GM12801 (cell line): ENCODE data around the gene PRKX.

Experiments used
- TF ChIP-seq, protein P1 (sequence below): IDR thresholded peaks from one replicate; pipeline ENCODE4 v1.5.1; 2011; ENCODE audit warnings: control low read depth; ENCODE audit not compliant: insufficient read length; ENCODE audit errors: extremely low read depth

PRKX gene

DNA sequence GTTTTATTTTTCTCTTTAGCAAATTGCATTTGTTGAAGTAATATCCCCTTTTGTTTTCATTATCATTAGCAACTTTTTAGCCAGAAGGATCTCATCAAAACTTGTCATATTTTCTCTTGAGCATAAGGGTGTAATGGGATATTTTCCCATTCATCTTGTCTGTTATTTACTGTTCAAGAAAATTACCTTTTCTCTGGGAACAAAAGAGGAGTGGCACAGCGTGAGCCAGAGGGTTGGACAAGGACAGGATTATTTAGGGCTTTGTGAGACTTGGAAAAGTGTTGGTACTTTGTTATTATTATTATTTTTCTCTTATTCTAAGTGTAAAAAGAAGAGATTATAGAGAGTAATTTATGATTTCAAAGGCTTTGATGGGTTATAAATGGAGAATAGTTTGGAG, 135.9 kb downstream of the PRKX start:
- TF ChIP-seq, protein P1, sequence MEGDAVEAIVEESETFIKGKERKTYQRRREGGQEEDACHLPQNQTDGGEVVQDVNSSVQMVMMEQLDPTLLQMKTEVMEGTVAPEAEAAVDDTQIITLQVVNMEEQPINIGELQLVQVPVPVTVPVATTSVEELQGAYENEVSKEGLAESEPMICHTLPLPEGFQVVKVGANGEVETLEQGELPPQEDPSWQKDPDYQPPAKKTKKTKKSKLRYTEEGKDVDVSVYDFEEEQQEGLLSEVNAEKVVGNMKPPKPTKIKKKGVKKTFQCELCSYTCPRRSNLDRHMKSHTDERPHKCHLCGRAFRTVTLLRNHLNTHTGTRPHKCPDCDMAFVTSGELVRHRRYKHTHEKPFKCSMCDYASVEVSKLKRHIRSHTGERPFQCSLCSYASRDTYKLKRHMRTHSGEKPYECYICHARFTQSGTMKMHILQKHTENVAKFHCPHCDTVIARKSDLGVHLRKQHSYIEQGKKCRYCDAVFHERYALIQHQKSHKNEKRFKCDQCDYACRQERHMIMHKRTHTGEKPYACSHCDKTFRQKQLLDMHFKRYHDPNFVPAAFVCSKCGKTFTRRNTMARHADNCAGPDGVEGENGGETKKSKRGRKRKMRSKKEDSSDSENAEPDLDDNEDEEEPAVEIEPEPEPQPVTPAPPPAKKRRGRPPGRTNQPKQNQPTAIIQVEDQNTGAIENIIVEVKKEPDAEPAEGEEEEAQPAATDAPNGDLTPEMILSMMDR, result no peak

DNA sequence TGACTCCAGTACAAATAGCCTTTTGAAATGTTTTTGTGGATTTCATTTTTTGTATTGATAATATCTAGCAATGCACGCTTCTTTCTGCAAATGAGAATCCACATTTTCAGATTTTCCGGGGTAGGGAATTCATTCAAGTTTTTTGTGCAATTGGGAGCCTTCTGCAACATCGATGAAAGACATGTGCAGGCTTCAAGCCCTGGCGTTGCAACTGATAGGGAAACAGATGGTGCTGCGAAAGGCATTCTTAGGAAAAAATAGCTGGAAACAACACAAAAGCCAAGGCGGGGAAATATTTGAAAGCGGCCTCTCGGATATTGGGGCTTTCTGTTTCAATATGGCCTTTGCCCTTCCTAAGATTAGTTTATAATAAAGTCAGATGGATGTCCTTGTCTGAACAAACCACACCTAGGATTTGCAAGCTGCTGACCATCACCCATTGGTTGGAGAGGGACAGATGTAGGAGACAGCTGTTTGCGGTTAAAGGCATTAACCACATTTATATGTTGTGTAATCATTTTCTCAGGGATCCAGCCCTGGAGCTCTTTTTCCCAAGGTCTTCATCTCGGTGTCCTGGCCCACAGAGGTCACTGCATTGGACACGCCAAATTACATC, 136.5 kb downstream of the PRKX start:
- TF ChIP-seq, protein P1, result no peak

DNA sequence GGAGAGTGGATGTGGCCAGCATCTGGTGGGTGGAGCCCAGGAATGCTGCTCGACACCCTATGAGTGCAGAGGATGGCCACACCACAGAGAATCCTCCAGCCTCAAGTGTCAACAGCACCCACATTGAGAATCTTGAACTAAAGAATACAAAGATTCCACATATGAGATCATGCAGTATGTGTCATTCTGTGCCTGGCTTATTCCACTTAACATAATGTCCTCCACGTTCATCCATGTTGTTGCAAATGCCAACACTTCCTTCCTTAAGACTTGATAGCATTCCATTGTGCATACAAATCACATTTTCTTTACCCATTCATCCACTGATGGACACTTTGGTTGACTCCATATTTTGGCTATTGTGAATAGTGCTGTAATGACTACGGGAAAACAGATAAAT, 145.8 kb downstream of the PRKX start:
- TF ChIP-seq, protein P1, result no peak

DNA sequence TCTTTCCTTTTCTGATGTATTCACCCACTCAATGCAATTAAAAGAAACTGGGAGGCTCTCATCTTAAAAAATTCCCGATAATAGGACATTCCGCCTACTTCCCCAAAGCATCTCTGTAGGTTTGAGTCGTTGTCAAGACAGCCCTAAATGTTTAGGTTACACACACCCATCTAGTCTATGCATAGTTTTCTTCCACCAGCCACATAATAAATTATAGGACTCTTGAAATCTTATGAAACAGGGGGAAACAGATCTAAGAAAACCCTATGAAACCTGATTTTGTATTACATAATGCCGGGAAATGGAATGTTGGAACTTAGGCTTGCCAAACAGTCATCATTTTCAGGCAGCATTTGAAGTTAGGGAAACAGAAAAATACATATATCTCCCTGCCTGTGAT, 150.0 kb downstream of the PRKX start:
- TF ChIP-seq, protein P1, result no peak
